ENCODE measurements around the gene MFSD6L. TPM values are rescaled to one million over a fixed set of nuclear protein-coding genes. Genes with fewer than 3 reads are reported as not detected.

Gene MFSD6L
- total and polyA plus RNA-seq, 2 of the 13 experiments (the other 11 are each of a cell fraction or from before 2014, with no cell fraction given), result not detected

- TF ChIP-seq ZNF740 (CRISPR knock-in tag; IDR thresholded peaks at IDR 0.05) (no peak), ZNF644 (CRISPR knock-in tag; IDR thresholded peaks at IDR 0.05; ENCODE audit: low read depth) (no peak)
Measured at GRCh38 chr17:8831234-8831849, 32.2 kb upstream of the MFSD6L start (continued).

- Histone ChIP-seq H3K36me3 (replicated peaks in 1 of 2; ENCODE audit: control insufficient read depth in 1 of 2, insufficient read depth in 2 of 2, low read length in 2 of 2) (no peaks in the 10 kb centered on the region), H4K20me1 (ENCODE audit: insufficient read depth, low read length) (no peaks in the 10 kb centered on the region), H3K27me3 (ENCODE audit: control insufficient read depth in 1 of 2, insufficient read depth in 2 of 2, low read length in 2 of 2) (peaks cover 0 to 13% of the 10 kb centered on the region in 2 experiments; a peak in 2 of 5 replicates), H3K4me3 (replicated peaks in 1 of 3; ENCODE audit: insufficient read depth in 1 of 3, low read depth in 2 of 3, low read length in 3 of 3) (no peak overlapping the region), H3K4me1 (ENCODE audit: insufficient read depth, low read length) (no peaks in the 10 kb centered on the region), H2AFZ (ENCODE audit: low read length) (no peak overlapping the region), H3K9me3 (ENCODE audit: low read length) (0 out of 2 replicates have a peak, but pooled peaks cover under 1% of the 10 kb centered on the region), H3K27ac (ENCODE audit: extremely low read length, insufficient read depth, low read length) (no peak overlapping the region), H3K79me2 (ENCODE audit: insufficient read depth, low read length) (no peaks in the 10 kb centered on the region), H3K9ac (ENCODE audit: insufficient read depth, low read depth, low read length) (no peak overlapping the region), H3K4me2 (ENCODE audit: low read depth, low read length) (no peak overlapping the region)
- ATAC-seq (no peak), FAIRE-seq (no peak), DNase-seq (ENCODE audit: low spot score) (no peak)
- 16% methylated on average over 9 of the region's 10 CpGs for WGBS (ENCODE audit: low lambda C conversion rate)
- ChIA-PET POLR2A (no interaction called here), CTCF (ENCODE audit: low intra/inter-chr PET ratio, low total read pairs) (no interaction called here)
- intact Hi-C loops (cut with micrococcal nuclease; ENCODE audit: unreplicated experiment), result no loop called here
- BruUV-seq (replicated peaks), result no TSS peak
- in situ Hi-C loops (cut with HindIII; ENCODE audit: extremely low pct_ligation_motif_present, low pct_unique_long_range_greater_than_20kb), result no loop called here
- TF ChIP-seq HNRNPUL1 (IDR thresholded peaks at IDR 0.05; ENCODE audit: low read depth, low read length) (no peak), TRIM22 (IDR thresholded peaks at IDR 0.05) (no peak), ZNF468 (CRISPR knock-in tag; IDR thresholded peaks at IDR 0.05) (no peak), AHDC1 (CRISPR knock-in tag; IDR thresholded peaks at IDR 0.05; ENCODE audit: borderline replicate concordance) (no peak), WIZ (CRISPR knock-in tag; IDR thresholded peaks at IDR 0.05) (no peak), NRL (CRISPR knock-in tag; IDR thresholded peaks at IDR 0.05; ENCODE audit: borderline replicate concordance) (no peak), GFI1 (CRISPR knock-in tag; IDR thresholded peaks at IDR 0.05; ENCODE audit: borderline replicate concordance) (no peak), RNF219 (CRISPR knock-in tag; IDR thresholded peaks at IDR 0.05) (no peak), IRF2 (CRISPR knock-in tag; IDR thresholded peaks at IDR 0.05) (no peak), KDM4B (CRISPR knock-in tag; IDR thresholded peaks at IDR 0.05) (no peak), KMT2A (CRISPR knock-in tag; IDR thresholded peaks at IDR 0.05) (no peak), TAF15 (IDR thresholded peaks at IDR 0.05; ENCODE audit: low read depth, low read length, poor library complexity, severe bottlenecking) (no peak)
Measured at GRCh38 chr17:8830141-8830540, 31.0 kb upstream of the MFSD6L start.
